GM23338 (cell line): Measurements from ENCODE around the gene AMZ1. TPM values are rescaled to one million over a fixed set of nuclear protein-coding genes. Genes with fewer than 3 reads are reported as not detected.

Experiments used
- ATAC-seq: fragments of 200-7000 bp; cut with Tn5 transposase; 3 replicates; pipeline ENCODE4 v1.9.1; 2020
- DNase-seq: peaks from one replicate; pipeline ENCODE4 v3.0.0-alpha.2; 2015; ENCODE audit warnings: low spot score
- H2AFZ ChIP-seq: fragments of 200-600 bp; sonication (generic); 2 replicates; pipeline ENCODE4 v1.8.0; 2016; ENCODE audit warnings: antibody characterized with exemption, mild to moderate bottlenecking, moderate library complexity
- H3F3A ChIP-seq: fragments of 200-600 bp; sonication (generic); replicated peaks from 2 replicates; pipeline ENCODE4 v1.8.0; 2017; ENCODE audit warnings: antibody characterized with exemption, mixed run types, low read depth
- H3K27ac ChIP-seq: fragments of 200-600 bp; sonication (generic); 2 replicates; pipeline ENCODE4 v1.6.1; 2016; ENCODE audit warnings: low read depth
- H3K27me3 ChIP-seq: fragments of 200-600 bp; sonication (generic); 2 replicates; pipeline ENCODE4 v1.8.0; 2016; ENCODE audit warnings: mild to moderate bottlenecking, mixed run types, moderate library complexity; ENCODE audit not compliant: insufficient read depth
- H3K36me3 ChIP-seq: fragments of 200-600 bp; sonication (generic); 2 replicates; pipeline ENCODE4 v1.8.0; 2016; ENCODE audit warnings: mild to moderate bottlenecking; ENCODE audit not compliant: insufficient read depth
- H3K4me1 ChIP-seq: fragments of 200-600 bp; sonication (generic); 2 replicates; pipeline ENCODE4 v1.8.0; 2016; ENCODE audit warnings: mild to moderate bottlenecking, moderate library complexity; ENCODE audit not compliant: insufficient read depth
- H3K4me2 ChIP-seq: fragments of 200-600 bp; sonication (generic); 2 replicates; pipeline ENCODE4 v1.7.1; 2017; ENCODE audit warnings: mixed run types
- H3K4me3 ChIP-seq: fragments of 200-600 bp; sonication (generic); 2 replicates; pipeline ENCODE4 v1.6.1; 2016; ENCODE audit warnings: mixed run types
- H3K79me2 ChIP-seq: fragments of 200-600 bp; sonication (generic); replicated peaks from 2 replicates; pipeline ENCODE4 v1.8.0; 2017; ENCODE audit warnings: mild to moderate bottlenecking; ENCODE audit not compliant: insufficient read depth
- H3K9me2 ChIP-seq: fragments of 200-600 bp; sonication (generic); 2 replicates; pipeline ENCODE4 v1.8.0; 2017; ENCODE audit not compliant: insufficient read depth
- H4K20me1 ChIP-seq: fragments of 200-600 bp; sonication (generic); replicated peaks from 2 replicates; pipeline ENCODE4 v1.8.0; 2017; ENCODE audit warnings: mild to moderate bottlenecking; ENCODE audit not compliant: insufficient read depth
- H3K27ac Mint-ChIP-seq: 2 replicates; pipeline ENCODE4 v1.8.0; 2020; ENCODE audit warnings: inconsistent platforms, mild to moderate bottlenecking, moderate library complexity, mixed read lengths
- H3K27me3 Mint-ChIP-seq: 3 replicates; pipeline ENCODE4 v1.8.0; 2022; ENCODE audit warnings: low read depth, mild to moderate bottlenecking, moderate library complexity, mixed read lengths, inconsistent platforms; ENCODE audit not compliant: insufficient read depth, poor library complexity
- H3K36me3 Mint-ChIP-seq: 3 replicates; pipeline ENCODE4 v1.8.0; 2021; ENCODE audit warnings: low read depth, mild to moderate bottlenecking, inconsistent platforms, moderate library complexity, mixed read lengths
- H3K4me1 Mint-ChIP-seq: 3 replicates; pipeline ENCODE4 v1.8.0; 2020; ENCODE audit warnings: mild to moderate bottlenecking, inconsistent platforms, mixed read lengths
- H3K4me3 Mint-ChIP-seq: 3 replicates; pipeline ENCODE4 v1.8.0; 2021; ENCODE audit warnings: moderate library complexity, mild to moderate bottlenecking, inconsistent platforms, mixed read lengths
- H3K9me3 Mint-ChIP-seq: 3 replicates; pipeline ENCODE4 v1.8.0; 2020; ENCODE audit warnings: moderate library complexity, mild to moderate bottlenecking, inconsistent platforms, mixed read lengths
- CREB1 ChIP-seq: fragments of 250-450 bp; sonication (Bioruptor Pico); IDR thresholded peaks from 2 replicates; pipeline ENCODE4 v1.5.0; 2020; ENCODE audit warnings: low read depth, mild to moderate bottlenecking, moderate library complexity
- CTCF ChIP-seq, 2 experiments: fragments of 200-600 bp in 1 of 2; sonication (generic) in 1 of 2; conservative IDR thresholded peaks; 2 replicates each; pipeline versions ENCODE4 v1.5.1 to v1.6.1; 2016 to 2017; ENCODE audit warnings: antibody characterized with exemption in 2 of 2, low read depth in 2 of 2, mild to moderate bottlenecking in 2 of 2, moderate library complexity in 1 of 2
- EZH2 ChIP-seq: fragments of 200-600 bp; sonication (generic); IDR thresholded peaks from one replicate; pipeline ENCODE4 v1.8.0; 2017; ENCODE audit warnings: antibody characterized with exemption, mild to moderate bottlenecking, low read depth; ENCODE audit not compliant: unreplicated experiment
- REST ChIP-seq: IDR thresholded peaks from one replicate; pipeline ENCODE4 v1.6.1; 2018; ENCODE audit warnings: antibody characterized with exemption; ENCODE audit not compliant: unreplicated experiment
- polyA plus RNA-seq: library from polyadenylated mRNA; unstranded; fragments of >200 nt; fragmentation: Nextera tagmentation; extraction: Ambion mirVana; gene quantifications from 2 replicates; pipeline ENCODE4 v1.2.1, GENCODE V29; 2016
- total RNA-seq: library from RNA; depleted of rRNA; stranded (reverse); fragments of >200 nt; shearing (Covaris generic); gene quantifications from 2 replicates; pipeline ENCODE4 v1.2.3, GENCODE V29; 2014

Gene AMZ1
- total and polyA plus RNA-seq, 2 experiments from 2014 or later = 0.73 to 4.5 TPM

- Histone ChIP-seq H3K79me2 (peaks cover 61% of the 10 kb centered on the region), H2AFZ (no peak overlapping the region), H3K4me3 (peak overlapping the region; percentile 28; the same call in 1 of the 2 replicates), H3K27ac (peak overlapping the region; percentile 85), H3F3A (0 out of 2 replicates have a peak, but pooled peaks cover 4% of the 10 kb centered on the region), H3K4me1 (peaks cover 35% of the 10 kb centered on the region), H4K20me1 (peaks cover 3% of the 10 kb centered on the region; the same call in 1 of the 2 replicates), H3K36me3 (no peaks in the 10 kb centered on the region), H3K9me2 (no peaks in the 10 kb centered on the region), H3K27me3 (no peaks in the 10 kb centered on the region), H3K4me2 (peak overlapping the region; percentile 56)
- H3K4me3 Mint-ChIP-seq = no peak overlapping the region
- H3K36me3 Mint-ChIP-seq = no peaks in the 10 kb centered on the region
- ATAC-seq = peak; percentile 69
- peak; percentile 93 for DNase-seq
- peak overlapping the region; percentile 92 for H3K27ac Mint-ChIP-seq
- H3K4me1 Mint-ChIP-seq = peaks cover 28% of the 10 kb centered on the region
- TF ChIP-seq REST (no peak), CREB1 (peak; percentile 54)
- peaks cover 28% of the 10 kb centered on the region for H3K27me3 Mint-ChIP-seq
- no peaks in the 10 kb centered on the region for H3K9me3 Mint-ChIP-seq
Measured at GRCh38 chr7:2641406-2642393, 46.3 kb upstream of the AMZ1 start.

GRCh38 chr7:2643386-2644219, 44.4 kb upstream of the AMZ1 start:
- Histone ChIP-seq H3K27ac (peak overlapping the region; percentile 94; the same call in 1 of the 2 replicates), H4K20me1 (no peaks in the 10 kb centered on the region; the same call in 1 of the 2 replicates), H3K4me2 (no peak overlapping the region), H3K36me3 (no peaks in the 10 kb centered on the region; the same call in 1 of the 2 replicates), H3K79me2 (peaks cover 42% of the 10 kb centered on the region), H3K4me3 (no peak overlapping the region), H2AFZ (no peak overlapping the region), H3K4me1 (peaks cover 35% of the 10 kb centered on the region), H3K9me2 (no peaks in the 10 kb centered on the region), H3K27me3 (no peaks in the 10 kb centered on the region), H3F3A (0 out of 2 replicates have a peak, but pooled peaks cover 4% of the 10 kb centered on the region)
- peak; percentile 66 for DNase-seq
- Mint-ChIP-seq H3K4me1 (peaks cover 28% of the 10 kb centered on the region), H3K27ac (peak overlapping the region; percentile 95), H3K4me3 (no peak overlapping the region), H3K27me3 (peaks cover 24% of the 10 kb centered on the region), H3K9me3 (no peaks in the 10 kb centered on the region), H3K36me3 (peaks cover 3% of the 10 kb centered on the region; the same call in 1 of the 3 replicates)
- TF ChIP-seq CREB1 (no peak), EZH2 (no peak), CTCF (conservative IDR thresholded peaks at IDR 0.05; ENCODE audit: low read depth in 2 of 2) (peak; percentile 51 to 64)
- ATAC-seq = no peak
